K562 (cell line): ENCODE data around the gene JPH4. TPM values are rescaled to one million over a fixed set of nuclear protein-coding genes. Genes with fewer than 3 reads are reported as not detected.
A peak's percentile ranks its signal among the peaks of the same experiment; 100 is the strongest.

Experiments
- ATAC-seq: fragments of 200-7000 bp; cut with Tn5 transposase; 3 replicates; pipeline ENCODE4 v1.9.1; 2020; ENCODE audit warnings: moderate library complexity
- BruUV-seq: library from RNA; stranded (reverse); fragments of 400-500 nt; replicated peaks from 2 replicates; lab custom pipeline; 2021; lab: Mats Ljungman, UMichigan
- CTCF ChIA-PET: fragments of 300-600 bp; formaldehyde crosslinking; extraction: SDS; loops from one replicate; lab custom pipeline; 2021; ENCODE audit warnings: low intra/inter-chr PET ratio; lab: Yijun Ruan, JAX
- POLR2A ChIA-PET: fragments of 300-600, 350-650 bp; sonication (Branson Sonifier 250); formaldehyde crosslinking; extraction: SDS; loops from one replicate; lab custom pipeline; 2021; ENCODE audit warnings: antibody characterized with exemption, inconsistent platforms; lab: Yijun Ruan, JAX
- DNase-seq, 4 experiments: peaks; one replicate each; pipeline versions ENCODE4 v3.0.0 to v3.0.0-alpha.2; 2011 to 2018; ENCODE audit warnings: low spot score in 3 of 4, mixed read lengths in 3 of 4; ENCODE audit errors: extremely low read depth in 1 of 4
- FAIRE-seq: peaks from 2 replicates; lab custom pipeline; 2011; peaks lifted over from hg19 to GRCh38; lab: Jason Lieb, UNC
- H2AFZ ChIP-seq: 2 replicates; pipeline ENCODE4 v1.6.0; 2011; ENCODE audit warnings: low read depth, low read length, control low read depth, inconsistent platforms
- H3K27ac ChIP-seq: fragments of 200-600 bp; 3 replicates; pipeline ENCODE4 v1.8.0; 2011; ENCODE audit warnings: low read depth, mild to moderate bottlenecking, control low read depth, inconsistent platforms, low read length, moderate library complexity, mixed read lengths; ENCODE audit errors: extremely low read depth
- H3K27me3 ChIP-seq, 2 experiments: fragments of 300-600 bp in 1 of 2; 2 replicates in 1 of 2; 3 replicates in 1 of 2; pipeline versions ENCODE4 v1.6.0 to v1.8.0; 2011; ENCODE audit warnings: inconsistent platforms in 2 of 2, low read length in 2 of 2, mild to moderate bottlenecking in 1 of 2, mixed read lengths in 1 of 2, moderate library complexity in 1 of 2; ENCODE audit not compliant: control insufficient read depth in 2 of 2, insufficient read depth in 2 of 2
- H3K36me3 ChIP-seq: fragments of 300-600 bp; 3 replicates; pipeline ENCODE4 v1.8.0; 2011; ENCODE audit warnings: mild to moderate bottlenecking, low read length, inconsistent platforms; ENCODE audit not compliant: control insufficient read depth, insufficient read depth
- H3K4me1 ChIP-seq, 2 experiments: fragments of 200-600 bp in 1 of 2; replicated peaks in 1 of 2; 2 replicates in 1 of 2; 3 replicates in 1 of 2; pipeline versions ENCODE4 v1.5.1 to v1.8.0; 2011; ENCODE audit warnings: inconsistent platforms in 2 of 2, low read length in 2 of 2, mild to moderate bottlenecking in 1 of 2, mixed read lengths in 1 of 2, moderate library complexity in 1 of 2; ENCODE audit not compliant: control insufficient read depth in 2 of 2, insufficient read depth in 2 of 2
- H3K4me2 ChIP-seq: 2 replicates; pipeline ENCODE4 v1.6.1; 2011; ENCODE audit warnings: low read length, control low read depth, inconsistent platforms, mixed read lengths; ENCODE audit not compliant: insufficient read depth
- H3K4me3 ChIP-seq: fragments of 200-600 bp; sonication (generic), shearing (Covaris generic); 2 replicates; pipeline ENCODE4 v1.5.1; 2016; ENCODE audit warnings: control low read depth, inconsistent platforms
- H3K79me2 ChIP-seq: fragments of 200-600 bp; 3 replicates; pipeline ENCODE4 v1.8.0; 2011; ENCODE audit warnings: low read length, inconsistent platforms; ENCODE audit not compliant: control insufficient read depth, insufficient read depth
- H3K9ac ChIP-seq, 2 experiments: 2 replicates each; pipeline versions ENCODE4 v1.6.0 to v1.6.1; 2011; ENCODE audit warnings: low read depth in 2 of 2, low read length in 2 of 2, control low read depth in 1 of 2, inconsistent platforms in 1 of 2, mild to moderate bottlenecking in 1 of 2, mixed read lengths in 1 of 2; ENCODE audit not compliant: insufficient read depth in 1 of 2
- H3K9me1 ChIP-seq: one replicate; pipeline ENCODE4 v1.6.0; 2011; ENCODE audit warnings: inconsistent platforms, mild to moderate bottlenecking, low read length, moderate library complexity; ENCODE audit not compliant: control insufficient read depth, insufficient read depth
- H3K9me3 ChIP-seq: replicated peaks from 2 replicates; pipeline ENCODE4 v1.5.1; 2011; ENCODE audit warnings: low read depth, low read length, inconsistent platforms; ENCODE audit not compliant: control insufficient read depth, insufficient read depth
- H4K20me1 ChIP-seq: replicated peaks from 2 replicates; pipeline ENCODE4 v1.6.1; 2011; ENCODE audit warnings: low read length, inconsistent platforms, mixed read lengths; ENCODE audit not compliant: control insufficient read depth, insufficient read depth
- NRF1 ChIP-seq, 2 experiments: fragments of 450-650 bp; IDR thresholded peaks in 1 of 2; conservative IDR thresholded peaks in 1 of 2; 2 replicates each; pipeline ENCODE4 v1.6.1; 2014; ENCODE audit warnings: mild to moderate bottlenecking in 2 of 2
- SPI1 ChIP-seq: IDR thresholded peaks from 2 replicates; pipeline ENCODE4 v1.6.1; 2011; ENCODE audit warnings: low read depth, low read length, control low read depth, borderline replicate concordance
- WGBS: fragments of 100-300 bp; shearing (Covaris generic); methylation state at CpG from one replicate; pipeline ENCODE4 v1.1.6; 2016; ENCODE audit warnings: low coverage, mixed read lengths; ENCODE audit not compliant: insufficient coverage; ENCODE audit errors: missing lambda C conversion rate; 5-methylcytosine and 5-hydroxymethylcytosine counted together
- in situ Hi-C: fragments of 300-500 bp; cut with MboI; formaldehyde crosslinking; loops from 4 replicates; pipeline ENCODE4 v1.15.0; 2018; ENCODE audit warnings: inconsistent platforms, mixed read lengths
- intact Hi-C: fragments of 100-400 bp; cut with micrococcal nuclease; formaldehyde crosslinking; loops from 2 replicates; pipeline ENCODE4 v1.14.2; 2022
- polyA plus RNA-seq, 8 experiments: library from polyadenylated mRNA; depleted of rRNA in 4 of 8; stranded (reverse) in 5 of 8; unstranded in 3 of 8; fragments of >200 nt; fragmentation: Nextera tagmentation in 2 of 8; fragmentation: Illumina TruSeq in 1 of 8; extraction: Ambion mirVana in 2 of 8; extraction: Trizol in 1 of 8; gene quantifications; 2 replicates each; pipeline versions ENCODE4 v1.2.1 to v1.2.3, GENCODE V29; 2011 to 2014; ENCODE audit warnings: inconsistent platforms in 1 of 8, missing spikeins in 1 of 8
- total RNA-seq, 7 experiments: library from RNA; depleted of rRNA in 6 of 7; stranded (reverse); fragments of >200 nt in 6 of 7; fragmentation: Illumina TruSeq in 2 of 7; extraction: Trizol in 2 of 7; gene quantifications; 2 replicates each; pipeline versions ENCODE4 v1.2.1 to v1.2.3, GENCODE V29; 2011 to 2021; ENCODE audit warnings: low replicate concordance in 1 of 7
- TF ChIP-seq, protein P1 (sequence below): IDR thresholded peaks from 2 replicates; pipeline ENCODE4 v1.6.1; 2011; ENCODE audit warnings: borderline replicate concordance, low read depth, mild to moderate bottlenecking, moderate library complexity, low read length; ENCODE audit not compliant: insufficient read depth, poor library complexity, severe bottlenecking
- TF ChIP-seq, protein P2 (sequence below), 3 experiments: IDR thresholded peaks in 2 of 3; conservative IDR thresholded peaks in 1 of 3; 2 replicates each; pipeline ENCODE4 v1.5.1; 2011 to 2012; ENCODE audit warnings: low read length in 3 of 3, mild to moderate bottlenecking in 3 of 3, control low read depth in 2 of 3, improper control_type of control experiment in 1 of 3, inconsistent platforms in 1 of 3, low read depth in 1 of 3, mixed read lengths in 1 of 3, moderate library complexity in 1 of 3; ENCODE audit not compliant: insufficient read depth in 2 of 3

Gene JPH4
- total and polyA plus RNA-seq, 9 of the 15 experiments (the other 6 are each of a cell fraction or from before 2014, with no cell fraction given): 0.04 to 0.13 (median 0.06) TPM; not detected in 5

DNA sequence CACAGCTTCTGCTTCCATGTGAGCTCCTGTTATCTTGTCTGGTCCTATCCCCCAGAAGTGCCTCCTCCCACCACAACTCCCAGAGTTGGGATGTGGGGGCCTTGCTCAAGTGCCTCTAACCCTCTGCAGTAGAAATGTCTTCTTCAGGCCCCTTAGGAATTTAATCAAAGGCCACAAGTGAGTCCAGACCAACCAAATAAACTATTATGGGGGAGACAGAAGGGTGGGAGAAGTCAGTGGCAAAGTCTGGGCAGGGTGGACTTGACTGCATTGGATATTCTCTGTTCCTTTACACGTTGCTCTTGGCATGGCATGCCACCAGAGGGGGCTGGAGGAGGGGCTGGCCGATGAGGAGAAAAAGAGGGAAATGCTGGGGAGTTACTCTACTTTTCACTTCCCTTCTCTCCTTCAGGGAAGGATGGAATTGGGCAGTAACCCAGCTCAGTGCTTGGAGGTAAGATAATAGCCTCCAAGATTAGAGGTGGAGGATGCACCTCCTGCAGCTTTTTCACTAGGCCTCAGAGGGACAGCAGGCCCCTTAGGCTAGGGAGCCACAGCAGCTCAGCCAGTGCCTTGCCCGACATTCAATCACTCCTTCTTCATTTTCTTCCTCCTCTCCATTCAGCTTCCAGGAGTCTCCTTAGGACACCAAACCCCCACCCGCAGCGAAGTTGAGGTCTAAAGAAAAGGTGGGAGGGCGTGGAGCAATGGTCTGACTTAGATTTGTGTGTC, 9.8 kb downstream of the JPH4 start:
- Histone ChIP-seq H3K9ac (peak overlapping the region in 1 of 2 experiments; percentile 59; a peak in 2 of 4 replicates), H3K79me2 (peaks cover 10% of the 10 kb centered on the region; the same call in 2 of the 3 replicates), H3K27ac (no peak overlapping the region), H3K9me3 (no peaks in the 10 kb centered on the region; the same call in 1 of the 2 replicates), H3K4me3 (no peak overlapping the region), H3K9me1 (no peaks in the 10 kb centered on the region)
- DNase-seq (no peak), ATAC-seq (no peak), FAIRE-seq (peak; percentile 49)
- WGBS: 66% methylated on average over 4 of the region's 6 CpGs
- POLR2A ChIA-PET: interaction anchor here (0.6 to 1.1 kb wide), 2 partner anchors 91 to 318 kb away, joined by 3 to 4 read pairs; no protein-coding TSS in a partner anchor
- TF ChIP-seq, protein P1, sequence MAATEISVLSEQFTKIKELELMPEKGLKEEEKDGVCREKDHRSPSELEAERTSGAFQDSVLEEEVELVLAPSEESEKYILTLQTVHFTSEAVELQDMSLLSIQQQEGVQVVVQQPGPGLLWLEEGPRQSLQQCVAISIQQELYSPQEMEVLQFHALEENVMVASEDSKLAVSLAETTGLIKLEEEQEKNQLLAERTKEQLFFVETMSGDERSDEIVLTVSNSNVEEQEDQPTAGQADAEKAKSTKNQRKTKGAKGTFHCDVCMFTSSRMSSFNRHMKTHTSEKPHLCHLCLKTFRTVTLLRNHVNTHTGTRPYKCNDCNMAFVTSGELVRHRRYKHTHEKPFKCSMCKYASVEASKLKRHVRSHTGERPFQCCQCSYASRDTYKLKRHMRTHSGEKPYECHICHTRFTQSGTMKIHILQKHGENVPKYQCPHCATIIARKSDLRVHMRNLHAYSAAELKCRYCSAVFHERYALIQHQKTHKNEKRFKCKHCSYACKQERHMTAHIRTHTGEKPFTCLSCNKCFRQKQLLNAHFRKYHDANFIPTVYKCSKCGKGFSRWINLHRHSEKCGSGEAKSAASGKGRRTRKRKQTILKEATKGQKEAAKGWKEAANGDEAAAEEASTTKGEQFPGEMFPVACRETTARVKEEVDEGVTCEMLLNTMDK: no peak
- TF ChIP-seq SPI1: peak; percentile 30; the same call in 1 of the 2 replicates
- TF ChIP-seq, protein P2, sequence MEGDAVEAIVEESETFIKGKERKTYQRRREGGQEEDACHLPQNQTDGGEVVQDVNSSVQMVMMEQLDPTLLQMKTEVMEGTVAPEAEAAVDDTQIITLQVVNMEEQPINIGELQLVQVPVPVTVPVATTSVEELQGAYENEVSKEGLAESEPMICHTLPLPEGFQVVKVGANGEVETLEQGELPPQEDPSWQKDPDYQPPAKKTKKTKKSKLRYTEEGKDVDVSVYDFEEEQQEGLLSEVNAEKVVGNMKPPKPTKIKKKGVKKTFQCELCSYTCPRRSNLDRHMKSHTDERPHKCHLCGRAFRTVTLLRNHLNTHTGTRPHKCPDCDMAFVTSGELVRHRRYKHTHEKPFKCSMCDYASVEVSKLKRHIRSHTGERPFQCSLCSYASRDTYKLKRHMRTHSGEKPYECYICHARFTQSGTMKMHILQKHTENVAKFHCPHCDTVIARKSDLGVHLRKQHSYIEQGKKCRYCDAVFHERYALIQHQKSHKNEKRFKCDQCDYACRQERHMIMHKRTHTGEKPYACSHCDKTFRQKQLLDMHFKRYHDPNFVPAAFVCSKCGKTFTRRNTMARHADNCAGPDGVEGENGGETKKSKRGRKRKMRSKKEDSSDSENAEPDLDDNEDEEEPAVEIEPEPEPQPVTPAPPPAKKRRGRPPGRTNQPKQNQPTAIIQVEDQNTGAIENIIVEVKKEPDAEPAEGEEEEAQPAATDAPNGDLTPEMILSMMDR (IDR thresholded peaks at IDR 0.05 in 2 of 3, conservative IDR thresholded peaks at IDR 0.05 in 1 of 3; ENCODE audit: insufficient read depth in 2 of 3, low read depth in 1 of 3, low read length in 3 of 3): peak; percentile 29 to 45 (median 41); a peak in 4 of 6 replicates
- no peak for TF ChIP-seq NRF1 (conservative IDR thresholded peaks at IDR 0.05 in 1 of 2, IDR thresholded peaks at IDR 0.05 in 1 of 2)
- TF ChIP-seq, all 486 proteins: peak for 2
- in situ Hi-C loops: loop anchor here (10.0 kb wide), 1 partner anchor 304 kb away; no protein-coding TSS in a partner anchor
- Histone ChIP-seq H3K36me3 (peaks cover 17% of the 10 kb centered on the region; the same call in 1 of the 3 replicates), H3K27me3 (no peaks in the 10 kb centered on the region), H2AFZ (peak overlapping the region; percentile 29; the same call in 1 of the 2 replicates), H3K4me2 (peak overlapping the region; percentile 45), H3K4me1 (peaks cover 12 to 36% of the 10 kb centered on the region in 2 experiments; a peak in 4 of 5 replicates), H4K20me1 (no peaks in the 10 kb centered on the region)
- intact Hi-C loops: no loop called here
- no TSS peak for BruUV-seq
- CTCF ChIA-PET: interaction anchor here (0.7 kb wide), 1 partner anchor 20 kb away, joined by 3 read pairs; no protein-coding TSS in a partner anchor
